ENCODE data around the gene PIK3C2A.

Gene PIK3C2A

GRCh38 chr11:17161515-17161914 is 46.3 kb downstream of the PIK3C2A start:
- H4K12ac ChIP-seq (ENCODE audit: low read depth, low read length) = no peak overlapping the region
- no peak overlapping the region for H3K18ac ChIP-seq (ENCODE audit: low read length)
- no peak for DNase-seq
- no peak overlapping the region for H2AFZ ChIP-seq (ENCODE audit: insufficient read depth, low read length, poor library complexity)
- peaks cover 5 to 6% of the 10 kb centered on the region in 2 experiments for H3K36me3 ChIP-seq (ENCODE audit: control insufficient read depth in 1 of 2, insufficient read depth in 2 of 2, low read length in 2 of 2)
- no peak overlapping the region for H3K23ac ChIP-seq (ENCODE audit: low read length)
- WGBS (ENCODE audit: extremely low coverage, insufficient coverage, insufficient read length) = no CpG with 5 or more reads among the region's 1 CpG
- no peak overlapping the region for H3K14ac ChIP-seq (ENCODE audit: low read length)
- H4K8ac ChIP-seq (ENCODE audit: low read depth, low read length) = no peak overlapping the region
- no peak overlapping the region for H2BK5ac ChIP-seq (ENCODE audit: low read depth, low read length, poor library complexity)
- H3K4me3 ChIP-seq (ENCODE audit: low read depth, low read length) = no peak overlapping the region
- peaks cover 2% of the 10 kb centered on the region for H3K79me2 ChIP-seq (ENCODE audit: control insufficient read depth, insufficient read depth, low read length, poor library complexity)
- no peak overlapping the region for H3K9ac ChIP-seq (ENCODE audit: low read length)
- no peak overlapping the region for H3K4ac ChIP-seq (ENCODE audit: low read depth, low read length)
- H3K27ac ChIP-seq (ENCODE audit: low read depth, low read length) = no peak overlapping the region
- H3K4me2 ChIP-seq (ENCODE audit: low read length) = no peak overlapping the region
- no peaks in the 10 kb centered on the region for H3K27me3 ChIP-seq (ENCODE audit: insufficient read depth, low read length)
- H4K91ac ChIP-seq (ENCODE audit: low read depth, low read length) = no peak overlapping the region
- no peak overlapping the region for H2AK5ac ChIP-seq (ENCODE audit: low read length)
- no peaks in the 10 kb centered on the region for H3K79me1 ChIP-seq (ENCODE audit: low read length)
- H2BK120ac ChIP-seq (ENCODE audit: insufficient read depth, low read length, poor library complexity) = no peak overlapping the region
- H3K9me3 ChIP-seq (ENCODE audit: insufficient read depth, low read depth, low read length) = no peaks in the 10 kb centered on the region
- no peaks in the 10 kb centered on the region for H3K4me1 ChIP-seq (ENCODE audit: control insufficient read depth in 1 of 2, insufficient read depth in 2 of 2, low read length in 2 of 2)
- no peak overlapping the region for H2BK12ac ChIP-seq (ENCODE audit: low read length)

GRCh38 chr11:17159441-17159840 is 48.3 kb downstream of the PIK3C2A start:
- no peaks in the 10 kb centered on the region for H3K9me3 ChIP-seq (ENCODE audit: insufficient read depth, low read depth, low read length)
- H2BK12ac ChIP-seq (ENCODE audit: low read length) = no peak overlapping the region
- no peak for DNase-seq
- no peak overlapping the region for H2BK5ac ChIP-seq (ENCODE audit: low read depth, low read length, poor library complexity)
- H3K27ac ChIP-seq (ENCODE audit: low read depth, low read length) = no peak overlapping the region
- H3K79me1 ChIP-seq (ENCODE audit: low read length) = no peaks in the 10 kb centered on the region
- no peak overlapping the region for H3K18ac ChIP-seq (ENCODE audit: low read length)
- H3K4me2 ChIP-seq (ENCODE audit: low read length) = no peak overlapping the region
- no peak overlapping the region for H3K23ac ChIP-seq (ENCODE audit: low read length)
- H3K4ac ChIP-seq (ENCODE audit: low read depth, low read length) = no peak overlapping the region
- no peaks in the 10 kb centered on the region for H3K4me1 ChIP-seq (ENCODE audit: control insufficient read depth in 1 of 2, insufficient read depth in 2 of 2, low read length in 2 of 2)
- no CpG with 5 or more reads among the region's 3 CpGs for WGBS (ENCODE audit: extremely low coverage, insufficient coverage, insufficient read length)
- no peak overlapping the region for H2AK5ac ChIP-seq (ENCODE audit: low read length)
- H3K27me3 ChIP-seq (ENCODE audit: insufficient read depth, low read length) = no peaks in the 10 kb centered on the region
- no peak overlapping the region for H2BK120ac ChIP-seq (ENCODE audit: insufficient read depth, low read length, poor library complexity)
- H3K14ac ChIP-seq (ENCODE audit: low read length) = no peak overlapping the region
- no peak overlapping the region for H4K8ac ChIP-seq (ENCODE audit: low read depth, low read length)
- no peak overlapping the region for H2AFZ ChIP-seq (ENCODE audit: insufficient read depth, low read length, poor library complexity)
- peaks cover 5% of the 10 kb centered on the region in 2 experiments for H3K36me3 ChIP-seq (ENCODE audit: control insufficient read depth in 1 of 2, insufficient read depth in 2 of 2, low read length in 2 of 2)
- no peak overlapping the region for H4K91ac ChIP-seq (ENCODE audit: low read depth, low read length)
- H3K9ac ChIP-seq (ENCODE audit: low read length) = no peak overlapping the region
- no peak overlapping the region for H3K4me3 ChIP-seq (ENCODE audit: low read depth, low read length)
- no peak overlapping the region for H4K12ac ChIP-seq (ENCODE audit: low read depth, low read length)
- peaks cover 2% of the 10 kb centered on the region for H3K79me2 ChIP-seq (ENCODE audit: control insufficient read depth, insufficient read depth, low read length, poor library complexity)
